Measurements from ENCODE around the gene PIK3C2G. TPM values are rescaled to one million over a fixed set of nuclear protein-coding genes. Genes with fewer than 3 reads are reported as not detected.
"Not testable (repeated sequence)": the region's sequence is repeated elsewhere in the genome, so short reads cannot be mapped to it uniquely, and the experiment has no call there.

The PIK3C2G gene
- total RNA-seq, 1 donor from 2014 or later = not detected

DNA sequence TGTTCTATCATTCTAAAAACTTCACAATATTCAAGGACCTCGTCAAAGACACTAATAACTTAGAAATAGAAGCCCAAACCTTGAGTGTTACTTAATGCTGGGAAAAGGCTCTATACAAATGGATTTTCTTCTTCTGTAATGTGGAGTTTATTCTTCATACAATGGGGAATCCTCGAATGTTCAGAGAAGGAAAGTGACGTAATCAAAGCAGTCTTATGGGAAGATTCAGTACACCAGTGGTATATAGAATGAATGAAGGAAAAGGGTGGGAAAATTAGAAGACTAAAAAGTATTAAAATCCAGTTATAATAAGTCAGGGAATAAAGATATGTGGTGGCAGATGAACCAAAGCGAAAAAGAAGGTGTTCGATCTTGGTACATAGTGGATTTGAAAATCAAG, 370.0 kb downstream of the PIK3C2G start:
- intact Hi-C loops (cut with micrococcal nuclease) = no loop called here

DNA sequence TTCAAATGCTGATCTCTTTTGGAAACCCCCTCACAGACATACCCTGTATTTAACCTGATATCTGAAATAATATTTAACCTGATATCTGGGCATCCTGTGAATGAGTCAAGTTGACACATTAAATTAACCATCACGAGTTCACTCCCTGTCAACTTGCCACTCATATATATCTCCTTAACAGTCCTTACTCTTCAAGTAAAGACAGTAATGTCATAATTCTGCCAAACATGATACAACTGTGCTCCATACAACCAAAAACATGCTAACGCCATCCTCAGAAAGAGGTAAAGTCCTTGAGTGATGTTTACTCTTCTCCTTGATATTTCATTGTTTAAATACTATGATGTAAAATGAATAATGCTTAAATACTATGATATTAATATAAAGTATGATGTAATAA, 371.5 kb downstream of the PIK3C2G start:
- intact Hi-C loops (cut with micrococcal nuclease) = no loop called here

DNA sequence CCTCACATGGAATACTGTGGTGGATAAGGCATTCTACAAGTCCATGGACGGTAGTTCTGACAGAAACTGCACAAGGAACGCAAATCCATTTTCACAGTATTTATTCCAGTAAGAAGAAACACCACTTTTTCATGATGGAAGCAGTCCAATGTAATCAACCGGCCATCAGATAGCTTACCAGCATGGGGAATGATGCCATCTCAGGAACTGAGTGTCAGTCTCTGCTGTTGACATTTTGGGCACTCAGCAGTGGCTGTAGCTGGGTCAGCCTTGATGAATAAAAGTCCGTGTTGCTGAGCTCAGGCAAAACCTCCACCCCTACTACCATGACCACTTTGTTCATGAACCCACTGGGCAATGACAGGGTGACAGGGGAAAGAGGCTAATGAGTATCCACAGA, 373.1 kb downstream of the PIK3C2G start:
- intact Hi-C loops (cut with micrococcal nuclease) = no loop called here

DNA sequence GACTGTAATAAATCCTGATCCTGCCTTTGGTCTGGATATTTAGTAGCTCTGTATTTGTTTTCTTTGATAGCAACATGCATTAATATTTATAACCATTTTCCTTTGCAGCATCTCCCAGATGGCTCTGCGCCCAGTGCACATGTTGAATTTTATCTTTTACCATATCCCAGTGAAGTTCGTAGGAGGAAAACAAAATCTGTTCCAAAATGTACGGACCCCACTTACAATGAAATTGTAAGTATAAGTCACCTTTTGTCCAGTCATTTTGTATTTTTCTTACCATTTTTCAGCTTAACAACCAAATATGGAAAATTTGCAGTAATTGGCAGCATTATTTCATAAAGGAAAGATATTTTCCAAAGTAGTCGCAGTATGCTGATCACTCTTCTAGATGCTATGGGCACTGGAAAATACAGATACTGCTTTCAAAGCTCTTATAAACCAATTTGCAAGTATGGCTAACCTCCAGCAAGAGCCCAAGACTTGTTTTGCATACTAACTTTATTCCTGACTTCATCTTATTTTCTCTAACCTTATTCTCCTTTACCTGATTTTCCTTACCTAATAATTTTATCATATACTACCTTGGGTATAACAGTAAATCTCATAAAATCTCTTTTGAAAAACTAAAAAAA, 379.1 kb downstream of the PIK3C2G start:
- intact Hi-C loops (cut with micrococcal nuclease) = no loop called here

DNA sequence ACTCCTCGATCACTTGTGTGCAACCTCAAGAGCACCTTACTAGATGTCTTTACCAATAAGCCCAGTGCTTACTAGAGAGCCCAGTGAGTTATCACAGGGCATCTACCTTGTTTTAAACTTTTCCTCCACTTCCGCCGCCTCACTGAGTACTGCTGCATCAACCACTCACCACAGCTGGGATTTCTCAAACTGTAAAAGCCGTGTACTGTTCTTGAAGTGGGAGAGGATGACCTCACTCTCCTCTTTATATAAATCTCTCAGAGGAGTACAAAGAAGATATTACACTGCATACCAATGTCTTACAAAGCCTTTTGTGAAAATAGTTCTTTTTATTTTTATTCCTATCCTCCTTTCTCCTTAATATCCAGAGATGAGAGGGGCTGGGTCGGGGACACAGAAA, 382.4 kb downstream of the PIK3C2G start:
- intact Hi-C loops (cut with micrococcal nuclease) = no loop called here

DNA sequence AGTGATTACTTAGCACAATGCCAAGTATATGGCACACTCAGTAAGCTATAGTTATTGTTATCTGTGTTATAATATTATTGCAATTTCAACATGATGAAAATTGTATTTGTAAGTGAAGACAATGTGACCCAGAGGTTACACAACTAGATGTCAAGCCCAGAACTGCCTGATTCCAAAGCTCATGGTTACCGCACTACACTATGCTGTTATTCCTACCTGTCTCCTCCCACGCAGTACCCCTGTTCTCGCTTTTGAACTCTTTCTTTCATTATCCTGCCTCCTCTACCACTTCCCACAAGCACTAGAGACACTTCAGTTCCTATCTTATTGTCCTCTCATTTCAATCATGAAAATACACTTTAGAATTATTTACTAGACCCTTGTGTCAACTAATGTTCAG, 383.2 kb downstream of the PIK3C2G start:
- intact Hi-C loops (cut with micrococcal nuclease) = no loop called here

DNA sequence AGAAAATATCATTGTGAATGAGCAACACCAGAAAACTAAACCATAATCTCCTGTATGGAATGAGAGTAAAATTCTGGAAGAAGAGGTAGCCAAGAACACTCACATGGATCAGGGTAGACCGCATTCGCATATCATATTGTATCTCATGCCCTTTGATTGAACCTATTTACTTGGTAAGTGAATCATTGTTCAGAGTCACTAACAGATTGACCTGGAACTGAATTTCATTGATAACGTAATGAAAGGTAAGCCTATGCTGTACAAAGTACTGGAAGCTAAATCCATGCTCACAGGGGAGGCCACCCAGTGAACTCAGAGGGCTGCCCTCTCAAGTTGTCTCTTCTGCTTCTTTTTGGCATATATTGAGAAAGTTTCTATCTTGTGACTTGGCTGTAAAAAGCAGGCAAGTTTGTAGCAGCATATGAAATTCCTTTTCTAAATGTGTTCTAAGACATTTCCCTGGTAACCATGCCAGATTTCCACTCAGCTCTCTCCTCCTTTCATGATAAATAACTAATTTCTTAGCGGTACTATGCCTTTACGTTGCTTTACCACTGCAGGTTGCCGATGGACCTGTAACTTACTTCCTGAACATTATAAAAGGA, 385.1 kb downstream of the PIK3C2G start:
- intact Hi-C loops (cut with micrococcal nuclease) = no loop called here

DNA sequence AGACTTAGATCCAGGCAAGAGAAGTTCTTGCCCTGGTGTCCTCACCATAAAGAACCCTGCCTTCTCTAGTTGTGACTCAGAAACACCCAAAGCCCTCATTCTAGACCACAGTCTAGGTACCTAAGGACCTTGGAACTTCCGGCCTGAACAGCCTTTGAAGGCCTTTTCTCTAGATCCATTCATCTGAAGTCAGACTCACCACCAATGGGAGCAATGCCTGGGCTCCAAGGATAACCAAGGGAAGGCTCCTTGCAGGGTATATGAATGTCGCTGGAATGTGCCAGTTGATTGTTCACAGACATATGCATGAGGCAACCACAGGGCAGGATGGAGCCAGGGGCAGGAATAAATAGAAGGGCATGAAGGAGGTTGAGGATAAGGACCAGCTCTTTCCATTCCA, 390.2 kb downstream of the PIK3C2G start:
- intact Hi-C loops (cut with micrococcal nuclease) = no loop called here

DNA sequence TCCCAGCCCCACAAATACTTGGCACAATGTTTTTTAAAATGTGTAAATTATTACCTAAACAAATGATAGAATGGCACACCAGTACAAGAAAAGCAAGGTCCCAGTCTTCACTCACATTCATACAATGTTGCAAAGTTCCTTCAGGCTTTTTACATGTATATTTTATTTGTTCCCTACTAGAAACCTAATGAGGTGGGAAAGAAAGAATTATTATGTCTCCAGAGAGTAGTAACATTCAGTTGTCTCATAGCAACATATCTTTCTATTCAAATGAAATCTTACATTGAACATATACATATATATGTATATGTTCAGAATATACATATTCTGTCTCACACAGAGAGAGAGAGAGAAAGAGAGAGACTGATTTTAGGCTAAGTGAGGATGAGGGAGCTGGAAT, 391.3 kb downstream of the PIK3C2G start:
- intact Hi-C loops (cut with micrococcal nuclease) = no loop called here

DNA sequence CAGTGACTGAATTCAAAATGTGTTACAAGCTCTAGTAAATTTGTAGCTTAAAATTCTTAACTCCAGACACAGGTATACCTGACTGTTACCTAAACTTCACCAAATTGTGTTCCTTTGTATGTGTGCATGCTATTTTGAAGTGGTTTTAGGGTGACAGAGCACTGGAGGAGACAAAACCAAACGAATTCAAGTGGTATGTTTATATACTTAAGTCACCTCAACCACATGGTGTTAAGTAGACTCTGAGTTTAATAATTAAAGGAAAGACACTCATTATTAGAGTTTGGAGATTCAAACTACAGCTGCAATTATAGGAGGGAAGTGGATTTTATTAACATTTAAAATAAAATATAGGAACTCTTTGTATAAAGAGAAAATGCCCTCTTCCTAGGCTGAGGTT, 392.1 kb downstream of the PIK3C2G start:
- intact Hi-C loops (cut with micrococcal nuclease) = no loop called here

DNA sequence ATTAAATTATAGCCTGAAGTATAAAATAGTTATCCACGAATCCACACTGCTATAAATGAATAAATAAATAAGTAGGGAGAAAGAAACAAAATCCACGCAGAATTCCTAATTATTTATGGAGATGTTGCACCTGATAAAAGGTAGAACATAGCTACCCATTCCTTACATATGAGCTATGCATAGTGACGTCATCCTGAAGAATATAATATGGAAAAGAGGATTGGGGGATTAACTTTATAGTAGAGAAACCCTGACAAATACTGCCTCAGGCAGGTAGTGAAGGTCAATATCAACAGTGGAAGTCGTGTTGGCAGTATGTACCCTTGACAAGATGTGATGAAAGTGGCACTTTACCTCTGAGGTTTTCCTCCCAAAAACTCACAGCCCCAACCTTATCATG, 394.0 kb downstream of the PIK3C2G start:
- intact Hi-C loops (cut with micrococcal nuclease) = no loop called here

DNA sequence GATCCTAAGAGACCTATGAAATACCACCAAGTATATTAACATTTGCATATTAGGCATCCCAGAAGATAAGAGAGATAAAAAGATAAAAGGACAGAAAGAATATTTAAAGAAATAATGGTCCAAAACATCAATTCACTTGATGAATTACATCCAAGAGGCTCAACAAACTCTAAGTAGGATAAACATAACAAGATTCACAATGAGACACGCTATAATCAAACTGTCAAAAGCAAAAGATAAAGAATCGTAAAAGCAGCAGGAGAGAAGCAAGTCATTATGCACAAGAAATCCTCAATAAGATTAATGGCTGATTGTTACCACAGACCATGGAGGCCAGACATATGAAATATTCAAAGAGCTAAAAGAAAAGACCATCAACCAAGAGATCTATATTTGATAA, 396.9 kb downstream of the PIK3C2G start:
- intact Hi-C loops (cut with micrococcal nuclease) = no loop called here

DNA sequence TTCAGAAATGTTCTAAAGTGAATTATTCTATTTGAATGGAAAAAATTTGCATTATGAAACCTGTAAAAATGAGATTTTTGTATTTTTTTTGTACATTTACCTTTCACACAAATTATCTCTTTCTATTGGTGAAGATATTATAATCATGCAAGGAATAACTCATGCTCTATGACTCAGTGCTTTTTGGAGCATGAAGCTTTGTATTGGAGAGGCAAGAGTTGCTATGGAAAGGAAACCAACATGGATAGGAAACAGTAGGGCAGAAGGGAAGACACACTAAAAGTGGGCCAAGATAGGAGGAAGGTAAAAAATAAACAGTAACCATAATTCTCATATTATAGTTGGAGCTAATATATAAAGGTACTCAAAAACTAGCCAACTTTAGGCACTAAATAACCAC, 397.5 kb downstream of the PIK3C2G start:
- intact Hi-C loops (cut with micrococcal nuclease) = no loop called here

DNA sequence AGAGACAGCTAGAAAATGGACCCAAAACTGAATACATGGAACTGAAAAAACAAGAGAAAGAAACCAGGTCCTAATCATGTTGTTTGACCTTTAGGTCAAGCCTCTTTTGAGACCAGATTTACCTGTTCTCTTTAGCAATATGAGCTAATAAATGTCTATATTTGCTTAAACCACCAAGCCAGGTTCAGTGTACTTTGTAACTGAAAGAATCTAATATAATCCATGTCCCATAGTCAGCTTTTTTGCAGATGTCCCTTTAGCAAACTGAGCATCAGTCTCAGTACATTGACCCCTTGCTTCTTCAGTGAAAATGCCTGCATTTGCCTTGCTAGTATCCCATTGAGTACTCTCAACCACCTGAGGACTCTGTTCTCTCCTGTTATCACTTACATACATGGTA, 414.8 kb downstream of the PIK3C2G start:
- intact Hi-C loops (cut with micrococcal nuclease) = no loop called here

DNA sequence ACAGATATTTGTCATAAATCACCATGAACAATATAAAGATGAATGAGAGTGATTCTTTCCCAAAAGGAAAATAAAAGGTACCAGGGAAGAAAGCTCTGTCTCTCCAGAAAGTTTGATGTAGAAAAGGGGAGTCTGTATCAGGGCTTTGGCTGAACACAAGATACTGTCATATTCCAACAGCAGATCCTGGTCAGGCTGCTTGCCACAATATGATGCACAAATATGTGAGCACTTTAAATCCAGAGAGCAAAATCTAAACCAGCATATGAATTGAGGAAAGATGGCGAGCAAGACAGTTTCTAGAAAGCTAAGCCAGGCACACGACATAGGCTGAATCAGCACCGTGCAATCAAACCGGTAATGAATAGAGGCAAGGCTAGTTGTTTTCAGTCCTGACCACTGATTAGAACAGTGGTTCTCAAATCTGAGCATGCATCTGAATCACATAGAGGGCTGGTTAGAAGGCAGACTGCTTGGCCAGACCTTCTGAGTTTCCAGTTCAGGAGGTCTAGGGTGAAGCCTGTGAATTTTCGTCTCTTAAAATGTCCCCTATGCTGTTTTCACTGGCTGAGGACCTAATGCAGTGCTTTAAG, 415.8 kb downstream of the PIK3C2G start:
- intact Hi-C loops (cut with micrococcal nuclease) = no loop called here

DNA sequence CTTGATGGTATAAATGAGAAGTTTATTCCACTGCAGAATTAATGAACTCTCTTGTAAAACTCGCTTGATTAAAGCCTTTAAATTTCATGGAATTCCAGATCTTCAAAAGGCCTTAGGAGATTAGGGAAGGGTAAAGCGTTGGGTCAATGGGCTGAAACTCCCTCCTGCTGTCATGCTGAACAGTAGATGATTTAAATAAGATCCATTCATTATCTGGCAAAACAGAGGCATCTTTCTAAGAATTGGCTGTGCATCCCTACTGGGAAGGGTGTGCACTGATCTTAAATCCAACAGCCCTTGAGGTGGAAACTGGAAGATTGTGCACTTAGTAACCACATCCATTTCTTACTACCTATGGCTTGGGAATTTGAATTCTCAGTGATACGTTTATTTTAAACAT, 420.5 kb downstream of the PIK3C2G start:
- intact Hi-C loops (cut with micrococcal nuclease) = no loop called here

DNA sequence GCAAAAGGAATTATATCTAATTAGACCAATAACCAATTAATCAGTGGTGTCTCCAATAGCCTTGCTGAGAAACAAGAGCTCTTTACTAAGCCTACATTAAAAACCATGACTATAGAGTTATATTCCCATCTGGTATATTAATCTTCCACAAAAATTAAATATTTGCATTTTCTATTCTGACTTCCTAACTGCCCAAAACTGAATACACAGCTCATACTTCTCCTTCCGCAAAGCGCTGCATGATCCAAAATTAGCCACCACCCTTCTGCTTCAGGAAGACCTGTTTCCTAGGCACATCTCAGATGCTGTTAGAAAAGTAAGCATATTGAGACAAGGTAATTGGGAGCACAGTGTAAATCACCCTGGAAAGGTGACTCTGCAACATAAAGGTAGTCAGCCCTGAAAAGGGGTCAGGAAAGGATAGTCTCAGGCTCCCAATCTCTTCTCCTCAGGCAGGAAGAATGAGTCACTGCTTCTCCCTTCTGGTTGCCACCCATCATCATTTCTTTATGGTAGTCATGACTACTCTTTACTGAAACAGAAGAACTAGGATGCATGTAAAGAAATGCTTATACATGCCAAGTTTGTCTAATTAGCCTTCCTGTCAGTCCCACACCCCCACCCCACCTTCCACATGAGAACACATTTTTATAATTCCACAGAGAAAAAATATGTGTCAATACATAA, 422.2 kb downstream of the PIK3C2G start:
- intact Hi-C loops (cut with micrococcal nuclease) = no loop called here

DNA sequence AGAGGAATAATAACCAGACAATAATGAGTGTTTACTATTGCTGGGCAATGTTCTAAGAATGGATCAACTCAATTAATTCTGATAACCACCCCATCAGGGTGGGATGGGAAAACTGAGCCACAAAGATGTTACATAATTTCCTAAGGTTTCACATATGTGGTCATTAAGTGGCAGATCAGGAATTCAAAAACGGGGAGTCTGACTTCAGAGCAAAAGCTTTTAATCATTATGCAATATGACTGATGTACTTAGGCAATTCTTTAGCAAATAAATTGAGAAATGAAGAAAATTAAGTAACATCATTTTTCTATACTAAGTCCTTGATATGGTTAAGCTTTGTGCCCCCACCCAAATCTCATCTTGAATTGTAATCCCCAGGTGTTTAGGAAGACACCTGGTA, 423.1 kb downstream of the PIK3C2G start:
- intact Hi-C loops (cut with micrococcal nuclease) = no loop called here

DNA sequence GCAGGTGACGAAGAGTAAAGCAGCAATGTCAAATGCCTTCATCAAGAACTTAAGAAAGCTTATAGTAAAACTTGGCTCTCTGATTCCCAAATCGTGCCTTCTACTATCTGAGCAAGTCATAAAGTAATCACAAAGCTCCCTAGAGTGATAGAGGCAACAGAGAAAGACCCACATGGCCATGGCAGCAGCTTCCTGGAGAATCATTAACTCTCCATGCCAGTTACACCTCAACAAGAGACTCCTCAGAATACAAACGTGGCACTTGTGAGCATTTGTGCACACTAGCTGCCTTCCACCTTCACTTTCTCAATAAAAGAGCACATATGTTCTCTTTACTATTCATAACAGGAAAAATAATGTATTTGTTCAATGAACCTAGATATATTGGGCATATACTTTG, 428.5 kb downstream of the PIK3C2G start:
- intact Hi-C loops (cut with micrococcal nuclease) = no loop called here

DNA sequence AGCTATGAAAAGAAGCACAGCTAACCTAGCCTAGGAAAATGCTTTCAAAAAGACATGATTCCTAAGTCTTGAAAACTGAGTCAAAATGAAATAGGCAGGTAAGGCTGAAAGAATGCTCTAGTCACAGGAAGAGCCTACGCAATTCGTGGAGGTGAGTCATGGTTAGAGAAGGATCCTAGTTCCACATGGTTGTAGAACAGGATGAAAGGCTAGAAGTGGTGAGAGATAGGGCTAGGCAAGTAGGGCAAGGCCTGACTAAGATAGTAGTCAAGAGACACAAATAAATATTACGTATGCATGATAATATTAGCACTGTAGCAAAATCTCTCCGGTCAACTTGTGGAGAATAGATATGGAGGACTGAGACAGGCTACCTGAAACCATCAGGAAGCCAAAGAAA, 429.3 kb downstream of the PIK3C2G start:
- intact Hi-C loops (cut with micrococcal nuclease) = no loop called here

DNA sequence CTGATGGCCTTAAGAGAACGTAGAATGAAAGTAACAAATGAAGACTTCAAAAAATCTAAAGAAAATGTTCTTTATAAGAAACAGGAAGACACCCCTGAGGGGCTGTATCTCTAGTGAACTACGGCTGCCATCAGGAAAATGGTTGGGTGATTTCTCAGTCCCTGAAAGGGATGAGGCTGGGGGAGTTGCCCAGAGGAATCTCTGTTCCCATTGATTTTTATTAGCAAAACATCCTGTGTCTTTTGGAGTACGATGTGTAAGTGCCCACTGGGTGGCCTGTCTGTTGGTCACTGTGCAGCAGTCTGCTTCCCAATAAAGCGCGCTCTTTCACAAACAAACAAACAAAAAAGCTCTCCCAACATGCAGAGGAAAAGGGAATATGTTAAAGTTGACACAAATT, 432.7 kb downstream of the PIK3C2G start:
- intact Hi-C loops (cut with micrococcal nuclease) = not testable (repeated sequence)

DNA sequence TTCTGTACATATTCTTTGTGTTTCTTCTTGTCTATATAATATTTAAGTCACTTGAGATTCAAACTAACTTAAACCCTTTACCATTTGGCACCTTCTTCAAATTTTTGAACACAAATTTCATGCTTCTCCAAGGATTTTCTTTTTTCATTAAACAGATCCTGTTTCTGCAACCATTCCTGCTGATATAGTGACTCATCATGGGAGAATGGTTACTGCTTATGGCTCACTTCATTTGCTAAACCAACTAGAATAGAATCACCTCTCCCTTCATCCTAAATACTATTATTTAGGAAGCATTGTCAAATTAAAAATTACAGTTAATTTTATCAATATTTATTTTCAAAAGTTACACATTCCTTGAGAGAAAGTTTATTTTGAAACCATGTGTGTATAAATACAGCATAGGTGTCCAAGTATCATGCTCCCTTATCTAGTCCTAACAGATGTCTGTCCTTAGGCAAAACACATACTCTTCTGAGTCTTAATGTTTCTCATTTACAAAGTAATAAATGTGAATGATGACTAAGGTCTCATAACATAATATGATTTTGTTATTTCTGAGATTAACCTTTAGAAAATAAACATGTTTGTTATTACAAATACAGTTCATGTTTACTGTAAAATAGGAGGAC, 435.8 kb downstream of the PIK3C2G start:
- intact Hi-C loops (cut with micrococcal nuclease) = no loop called here
